Smooth muscle cell (in vitro differentiated cells): ENCODE results near the gene RNF25. TPM values are rescaled to one million over a fixed set of nuclear protein-coding genes. Genes with fewer than 3 reads are reported as not detected.

Experiments
- DNase-seq: peaks from one replicate; lab custom pipeline; 2025; ENCODE audit not compliant: unreplicated experiment; lab: John Stamatoyannopoulos, UW
- H2AFZ ChIP-seq: fragments of 200-600 bp; sonication (generic); 2 replicates; pipeline ENCODE4 v1.6.0; 2016; ENCODE audit warnings: antibody characterized with exemption, low read depth, mild to moderate bottlenecking
- H3F3A ChIP-seq: fragments of 200-600 bp; sonication (generic); 2 replicates; pipeline ENCODE4 v1.6.0; 2017; ENCODE audit warnings: antibody characterized with exemption, low read depth
- H3K27ac ChIP-seq: fragments of 200-600 bp; sonication (generic); 2 replicates; pipeline ENCODE4 v1.5.1; 2016; ENCODE audit warnings: low read depth, mild to moderate bottlenecking
- H3K27me3 ChIP-seq: fragments of 200-600 bp; sonication (generic); 2 replicates; pipeline ENCODE4 v1.6.1; 2016; ENCODE audit warnings: low read depth, mild to moderate bottlenecking
- H3K36me3 ChIP-seq: fragments of 200-600 bp; sonication (generic); 2 replicates; pipeline ENCODE4 v1.5.1; 2016; ENCODE audit warnings: low read depth
- H3K4me1 ChIP-seq: fragments of 200-600 bp; sonication (generic); 2 replicates; pipeline ENCODE4 v1.5.1; 2016; ENCODE audit warnings: low read depth
- H3K4me2 ChIP-seq: fragments of 200-600 bp; sonication (generic); 2 replicates; pipeline ENCODE4 v1.6.0; 2016; ENCODE audit warnings: mild to moderate bottlenecking
- H3K4me3 ChIP-seq: fragments of 200-600 bp; sonication (generic); 2 replicates; pipeline ENCODE4 v1.5.1; 2016; ENCODE audit warnings: mild to moderate bottlenecking
- H3K79me2 ChIP-seq: fragments of 200-600 bp; sonication (generic); 2 replicates; pipeline ENCODE4 v1.6.0; 2016; ENCODE audit warnings: low read depth, mild to moderate bottlenecking
- H3K9ac ChIP-seq: fragments of 200-600 bp; sonication (generic); 2 replicates; pipeline ENCODE4 v1.6.0; 2016; ENCODE audit warnings: low read depth
- H3K9me3 ChIP-seq: fragments of 200-600 bp; sonication (generic); replicated peaks from 2 replicates; pipeline ENCODE4 v1.5.1; 2016; ENCODE audit warnings: low read depth
- H4K20me1 ChIP-seq: fragments of 200-600 bp; sonication (generic); 2 replicates; pipeline ENCODE4 v1.6.0; 2016; ENCODE audit warnings: low read depth
- CTCF ChIP-seq: fragments of 200-600 bp; sonication (generic); IDR thresholded peaks from 2 replicates; pipeline ENCODE4 v1.5.1; 2017; ENCODE audit warnings: borderline replicate concordance, mild to moderate bottlenecking, antibody characterized with exemption; ENCODE audit not compliant: insufficient read depth, poor library complexity, severe bottlenecking
- WGBS: methylation state at CpG from one replicate; pipeline ENCODE4 v1.1.7; 2016; ENCODE audit warnings: low lambda C conversion rate; 5-methylcytosine and 5-hydroxymethylcytosine counted together
- polyA plus RNA-seq: library from polyadenylated mRNA; unstranded; fragments of >200 nt; fragmentation: Nextera tagmentation; extraction: Ambion mirVana; gene quantifications from 2 replicates; pipeline ENCODE4 v1.2.1, GENCODE V29; 2016
- total RNA-seq: library from RNA; depleted of rRNA; stranded (reverse); fragments of >200 nt; gene quantifications from 2 replicates; pipeline ENCODE4 v1.2.3, GENCODE V29; 2014

The RNF25 gene
- total and polyA plus RNA-seq, 2 experiments from 2014 or later, result 33.5 to 43.1 TPM

GRCh38 chr2:218663901-218664300, 7.9 kb downstream of the RNF25 start:
- H3K36me3 ChIP-seq, result peaks cover 5% of the 10 kb centered on the region
- H4K20me1 ChIP-seq, result no peaks in the 10 kb centered on the region
- H3F3A ChIP-seq, result peaks cover 3% of the 10 kb centered on the region
- no peaks in the 10 kb centered on the region for H3K27me3 ChIP-seq
- peaks cover 6% of the 10 kb centered on the region for H3K4me1 ChIP-seq
- H3K79me2 ChIP-seq, result peaks cover under 1% of the 10 kb centered on the region
- H3K4me2 ChIP-seq, result no peak overlapping the region
- no peaks in the 10 kb centered on the region for H3K9me3 ChIP-seq
- TF ChIP-seq CTCF, result no peak
- H3K9ac ChIP-seq, result no peak overlapping the region
- H3K4me3 ChIP-seq, result no peak overlapping the region
- DNase-seq, result no peak
- H2AFZ ChIP-seq, result no peak overlapping the region
- no peak overlapping the region for H3K27ac ChIP-seq
- 98% methylated on average over 15 of the region's 15 CpGs for WGBS

DNA sequence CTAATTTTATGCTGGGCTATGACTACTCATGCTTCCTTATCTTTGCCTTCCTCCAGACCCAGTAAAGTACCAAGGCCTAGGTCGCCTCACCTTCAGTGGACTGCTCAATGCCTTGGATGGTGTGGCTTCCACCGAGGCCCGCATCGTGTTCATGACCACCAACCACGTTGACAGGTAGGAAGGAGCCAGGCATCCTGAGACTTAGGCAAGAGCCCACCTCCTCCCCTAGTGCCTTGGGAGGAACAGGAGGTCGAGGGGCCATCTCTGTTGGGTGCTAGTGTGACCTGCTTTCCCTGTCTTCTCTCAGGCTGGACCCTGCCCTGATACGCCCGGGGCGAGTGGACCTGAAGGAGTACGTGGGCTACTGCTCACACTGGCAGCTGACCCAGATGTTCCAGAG, 9.0 kb downstream of the RNF25 start:
- DNase-seq, result no peak
- Histone ChIP-seq H3K27me3 (no peaks in the 10 kb centered on the region), H3K36me3 (peaks cover 5% of the 10 kb centered on the region), H3K4me2 (no peak overlapping the region), H3K27ac (no peak overlapping the region), H3F3A (peaks cover 3% of the 10 kb centered on the region), H2AFZ (no peak overlapping the region), H3K4me1 (peaks cover 6% of the 10 kb centered on the region), H3K9me3 (no peaks in the 10 kb centered on the region), H3K4me3 (no peak overlapping the region), H3K9ac (no peak overlapping the region), H4K20me1 (no peaks in the 10 kb centered on the region), H3K79me2 (peaks cover 4% of the 10 kb centered on the region)
- no peak for TF ChIP-seq CTCF
- WGBS, result 96% methylated on average over 10 of the region's 10 CpGs

DNA sequence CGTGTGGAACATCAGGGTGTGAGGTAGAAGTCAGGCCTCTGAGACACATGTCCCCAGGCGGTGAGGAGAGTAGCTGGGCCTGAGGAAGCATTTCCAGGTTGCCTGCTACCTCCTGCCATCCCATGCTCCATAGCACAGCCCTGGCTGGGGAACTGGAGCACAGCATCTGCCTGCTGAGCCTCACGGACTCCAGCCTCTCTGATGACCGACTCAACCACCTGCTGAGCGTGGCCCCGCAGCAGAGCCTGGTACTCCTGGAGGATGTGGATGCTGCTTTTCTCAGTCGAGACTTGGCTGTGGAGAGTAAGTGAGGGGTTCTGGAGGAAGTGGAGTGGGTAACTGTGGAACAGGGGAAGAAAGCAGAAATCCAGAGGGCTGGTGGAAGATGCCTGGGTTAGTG, 9.4 kb downstream of the RNF25 start:
- H3K79me2 ChIP-seq, result peaks cover 5% of the 10 kb centered on the region
- H3F3A ChIP-seq, result peaks cover 3% of the 10 kb centered on the region
- H3K4me1 ChIP-seq, result peaks cover 6% of the 10 kb centered on the region
- no peak overlapping the region for H3K4me2 ChIP-seq
- 94% methylated on average over 7 of the region's 7 CpGs for whole genome bisulfite sequencing
- no peak for TF ChIP-seq CTCF
- no peaks in the 10 kb centered on the region for H3K9me3 ChIP-seq
- H2AFZ ChIP-seq, result no peak overlapping the region
- H3K27me3 ChIP-seq, result no peaks in the 10 kb centered on the region
- no peak overlapping the region for H3K4me3 ChIP-seq
- peaks cover 5% of the 10 kb centered on the region for H3K36me3 ChIP-seq
- DNase-seq, result no peak
- H3K27ac ChIP-seq, result no peak overlapping the region
- H3K9ac ChIP-seq, result no peak overlapping the region
- H4K20me1 ChIP-seq, result no peaks in the 10 kb centered on the region

DNA sequence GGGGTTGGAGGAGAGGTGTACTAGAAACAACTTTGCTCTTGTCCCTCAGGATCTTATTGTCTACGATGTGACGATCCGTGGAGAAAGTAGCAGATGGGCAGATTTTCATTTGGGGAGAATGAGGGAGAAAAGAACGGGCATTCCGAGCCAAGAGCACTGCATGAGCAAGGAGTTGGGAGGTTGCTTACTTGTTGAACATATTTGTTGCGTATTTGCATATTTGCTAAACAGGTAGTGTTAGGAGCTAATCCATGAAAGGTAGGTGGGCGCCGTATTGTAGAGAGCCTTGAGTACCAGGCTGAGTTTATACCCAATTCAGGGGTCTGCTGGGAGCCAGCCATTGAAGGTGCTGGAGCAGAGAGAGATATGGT, 11.8 kb downstream of the RNF25 start:
- WGBS, result 27% methylated on average over 8 of the region's 8 CpGs
- Histone ChIP-seq H4K20me1 (no peaks in the 10 kb centered on the region), H3K4me1 (peaks cover 6% of the 10 kb centered on the region), H3K4me2 (peak overlapping the region; percentile 83), H3F3A (peaks cover 3% of the 10 kb centered on the region), H3K27me3 (no peaks in the 10 kb centered on the region), H3K4me3 (peak overlapping the region; percentile 88), H3K9me3 (no peaks in the 10 kb centered on the region), H3K27ac (no peak overlapping the region), H3K36me3 (no peaks in the 10 kb centered on the region), H2AFZ (peak overlapping the region; percentile 92), H3K9ac (no peak overlapping the region), H3K79me2 (peaks cover 8% of the 10 kb centered on the region)
- DNase-seq, result no peak
- TF ChIP-seq CTCF, result no peak
